ENCODE results near the gene NSG2.
"Not testable (repeated sequence)": the region's sequence is repeated elsewhere in the genome, so short reads cannot be mapped to it uniquely, and the experiment has no call there.

Gene NSG2

DNA sequence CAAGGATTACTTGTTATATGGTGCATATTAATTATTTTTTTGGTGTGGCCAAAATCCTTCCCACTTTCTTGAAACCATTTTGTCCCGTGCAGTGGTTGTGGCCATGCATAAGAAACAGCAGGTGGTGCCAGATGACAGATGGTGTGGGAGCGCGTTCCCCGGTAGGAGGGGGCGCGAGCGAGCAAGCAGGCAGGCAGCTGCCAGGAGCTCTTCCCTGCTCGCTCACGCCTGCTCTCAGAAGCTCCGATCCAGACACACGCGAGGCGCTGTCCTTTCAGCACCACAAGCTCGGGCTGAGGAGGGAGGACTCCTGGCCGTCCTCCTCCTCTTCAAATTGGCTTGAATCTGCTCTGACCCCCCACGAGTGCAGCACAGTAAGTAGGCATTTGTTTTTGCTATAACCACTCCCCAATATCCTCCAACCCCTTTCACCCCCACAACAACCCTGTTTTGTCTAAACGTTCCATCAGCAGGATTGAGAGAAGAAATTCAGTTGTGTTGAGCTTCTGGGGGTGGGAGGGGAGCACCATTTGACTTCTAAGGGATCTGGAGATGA lies at the start of gene NSG2:
TSS of gene NSG2 (plus strand) at position 237 of the 556 bp plus-strand sequence. CDS start 1,050 bp downstream, outside the sequence.
- peak; percentile 29 for DNase-seq (ENCODE audit: low read depth)

DNA sequence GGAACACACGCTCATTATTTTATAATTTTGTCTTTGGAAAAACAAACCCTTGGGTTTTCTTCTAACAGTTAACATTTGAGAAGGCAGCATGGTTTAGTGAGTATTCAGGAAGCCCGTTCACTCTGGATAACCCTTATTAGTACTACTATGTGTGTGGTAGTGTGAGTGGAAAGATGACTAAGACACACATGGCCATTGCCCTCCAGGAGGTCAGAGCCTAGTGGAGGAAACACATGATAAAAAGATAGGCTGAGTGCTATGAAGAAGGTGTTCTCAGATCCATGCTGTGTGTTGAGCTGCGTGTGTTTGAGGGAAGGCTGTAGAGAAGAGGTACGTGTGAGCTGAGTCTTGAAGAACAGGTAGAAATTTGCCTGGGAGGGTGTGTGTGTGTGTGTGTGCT lies 48.2 kb upstream of the NSG2 start:
- no peak for DNase-seq (ENCODE audit: low read depth)

DNA sequence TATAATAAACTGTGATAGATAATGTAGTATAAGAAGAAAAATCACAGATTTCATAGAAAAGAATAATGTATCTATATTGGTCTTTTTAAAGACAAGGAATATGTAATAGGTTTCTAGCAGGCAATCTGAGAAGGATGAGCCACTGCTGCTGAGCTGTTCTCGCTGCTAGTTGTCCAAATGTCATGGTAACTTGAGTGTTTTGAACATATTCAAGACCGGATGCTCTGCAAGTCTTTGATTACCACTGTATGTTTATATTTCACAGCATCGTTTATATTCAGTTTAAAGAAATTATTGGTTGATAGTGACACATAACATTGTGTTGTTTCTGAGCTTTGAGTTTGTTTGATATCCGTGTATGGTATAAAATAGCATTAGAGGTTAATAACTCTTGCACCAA lies 47.0 kb upstream of the NSG2 start:
- no peak for DNase-seq (ENCODE audit: low read depth)

DNA sequence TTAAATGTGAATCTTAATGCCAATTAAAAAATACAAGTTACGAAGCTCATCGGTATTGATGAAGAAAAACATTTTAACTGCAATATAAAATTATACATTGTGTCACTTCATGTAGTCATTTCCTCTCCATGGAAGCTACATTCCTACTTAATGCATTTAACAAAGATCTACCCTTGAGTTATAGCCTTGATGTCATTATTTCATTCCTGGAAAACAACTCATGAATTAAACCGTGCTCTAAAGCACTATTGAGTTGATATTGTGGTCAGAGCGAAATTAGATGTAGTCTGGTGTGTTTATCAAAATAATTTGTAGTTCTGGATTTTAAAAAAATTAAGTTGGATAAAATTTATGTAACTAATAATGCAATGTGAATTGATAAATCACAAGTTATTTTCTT lies 45.4 kb upstream of the NSG2 start:
- no peak for DNase-seq (ENCODE audit: low read depth)

DNA sequence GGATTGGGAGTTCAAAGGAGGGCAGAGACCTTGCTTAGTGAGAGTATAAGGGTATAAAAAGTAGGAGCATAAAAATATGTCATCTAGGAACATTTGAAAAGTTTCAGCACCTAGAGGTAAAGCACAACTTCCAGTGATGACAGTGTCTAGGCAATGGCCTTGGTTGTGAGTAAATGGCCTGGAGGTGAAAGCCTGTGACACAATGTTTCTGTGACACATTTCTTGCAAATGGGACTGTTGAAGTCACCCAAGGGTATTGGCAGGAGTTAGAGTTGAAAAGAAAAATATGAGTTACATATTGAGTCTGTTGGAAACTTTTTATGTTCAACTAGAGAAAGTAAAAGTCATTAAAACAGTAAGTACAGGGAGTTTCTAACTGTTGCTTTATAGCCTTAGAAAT lies 41.7 kb upstream of the NSG2 start:
- no peak for DNase-seq (ENCODE audit: low read depth)

DNA sequence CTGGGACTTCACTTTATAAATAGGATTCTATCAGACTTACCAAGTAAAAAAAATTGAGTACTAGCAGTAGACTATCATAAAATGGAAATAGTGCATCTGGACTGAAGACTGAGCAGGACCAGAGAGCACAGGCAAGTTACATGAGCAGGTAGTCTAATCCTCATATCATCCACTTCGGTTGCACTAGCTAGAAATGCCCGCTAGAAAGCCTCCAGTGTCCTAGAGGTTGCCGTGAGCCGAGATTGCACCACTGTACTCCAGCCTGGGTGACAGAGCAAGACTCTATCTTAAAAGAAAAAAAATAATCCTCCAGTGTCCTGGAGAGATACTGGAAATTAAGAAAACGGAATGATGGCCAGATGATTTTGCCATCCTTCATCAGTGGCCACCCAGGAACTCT lies 36.6 kb upstream of the NSG2 start:
- no peak for DNase-seq (ENCODE audit: low read depth)

DNA sequence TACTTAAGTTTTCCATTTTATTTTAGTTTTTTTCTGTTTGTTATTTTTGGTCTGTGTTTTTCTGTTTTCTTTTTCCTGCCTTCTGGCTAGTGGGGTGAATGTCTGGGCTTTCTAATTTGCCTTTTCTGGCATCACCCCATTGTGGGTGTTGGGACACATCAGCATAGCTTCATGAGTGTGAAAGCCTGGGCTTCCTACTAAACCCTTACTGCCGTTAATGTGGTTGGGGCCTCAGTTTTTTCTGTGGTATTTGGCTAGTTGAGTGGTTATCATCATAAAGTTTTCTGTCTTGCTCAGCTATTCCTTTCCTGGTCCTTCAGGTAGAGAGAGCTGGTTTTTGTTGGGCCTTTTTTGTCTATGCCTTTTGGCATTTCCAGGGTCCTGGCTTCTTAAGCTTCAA lies 35.1 kb upstream of the NSG2 start:
- DNase-seq (ENCODE audit: low read depth): no peak

DNA sequence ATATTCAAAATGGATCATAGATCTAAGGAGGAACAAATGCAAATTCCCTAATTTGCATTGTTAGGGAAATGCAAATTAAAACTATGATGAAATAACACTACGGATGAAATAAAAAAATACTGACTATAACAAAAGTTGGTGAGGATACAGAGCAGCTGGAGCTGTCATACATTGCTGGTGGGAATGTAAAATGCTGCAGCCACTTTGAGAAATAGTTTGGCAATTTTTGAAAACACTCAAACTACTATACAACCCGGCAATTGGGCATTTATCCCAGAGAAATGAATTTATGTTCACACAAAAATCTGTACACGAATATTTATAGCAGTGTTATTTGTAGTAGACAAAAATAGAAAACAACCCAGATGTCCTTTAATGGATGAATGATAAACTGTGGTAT lies 34.1 kb upstream of the NSG2 start:
- no peak for DNase-seq (ENCODE audit: low read depth)

DNA sequence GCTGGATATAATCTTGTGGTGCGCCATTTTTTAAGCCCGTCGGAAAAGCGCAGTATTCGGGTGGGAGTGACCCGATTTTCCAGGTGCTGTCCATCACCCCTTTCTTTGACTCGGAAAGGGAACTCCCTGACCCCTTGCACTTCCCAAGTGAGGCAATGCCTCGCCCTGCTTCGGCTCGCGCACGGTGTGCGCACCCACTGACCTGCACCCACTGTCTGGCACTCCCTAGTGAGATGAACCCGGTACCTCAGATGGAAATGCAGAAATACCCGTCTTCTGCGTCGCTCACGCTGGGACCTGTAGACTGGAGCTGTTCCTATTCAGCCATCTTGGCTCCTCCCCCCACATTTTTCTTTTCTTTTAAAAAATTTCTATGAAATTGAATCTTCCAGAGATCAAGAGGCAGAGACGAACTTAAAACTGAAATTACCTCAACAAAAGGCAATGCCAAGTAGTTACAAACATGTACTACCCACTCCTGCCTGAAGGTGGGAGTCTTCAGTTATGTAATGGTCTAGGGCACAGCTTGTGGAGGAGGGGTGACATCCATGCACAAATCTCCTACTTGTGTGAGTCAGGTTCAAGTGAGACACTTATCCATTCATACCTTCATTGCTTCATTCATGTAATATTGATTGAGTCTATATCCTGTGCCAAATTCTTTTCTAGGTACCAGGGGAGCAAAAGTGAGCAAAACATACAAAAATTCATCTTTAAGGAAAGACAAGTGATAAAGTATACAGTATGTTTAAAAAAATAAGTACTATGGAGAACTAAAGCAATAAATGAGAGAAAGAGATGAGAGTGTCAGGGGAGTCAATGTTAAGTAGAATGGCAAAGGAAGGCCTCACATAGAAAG lies 25.2 kb upstream of the NSG2 start:
- not testable (repeated sequence) for DNase-seq (ENCODE audit: low read depth)

DNA sequence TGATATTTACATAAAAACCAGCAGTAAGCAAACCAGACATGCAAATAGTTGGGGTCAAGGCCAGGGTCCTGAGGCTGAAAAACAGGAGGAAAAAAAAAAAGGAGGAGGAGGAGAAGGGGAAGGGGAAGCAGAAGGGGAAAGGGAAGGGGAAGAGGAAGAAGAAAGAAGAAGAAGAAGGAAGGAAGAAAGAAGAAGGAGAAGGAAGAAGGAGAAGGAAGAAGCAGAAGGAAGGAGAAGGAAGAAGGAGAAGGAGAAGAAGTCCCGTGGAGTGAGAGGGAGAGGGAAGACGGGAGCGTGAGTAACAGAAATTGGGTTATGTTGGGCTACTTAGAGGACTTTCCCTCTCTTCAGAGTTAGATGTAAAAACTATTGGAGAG lies 24.6 kb upstream of the NSG2 start:
- DNase-seq (ENCODE audit: low read depth): no peak

DNA sequence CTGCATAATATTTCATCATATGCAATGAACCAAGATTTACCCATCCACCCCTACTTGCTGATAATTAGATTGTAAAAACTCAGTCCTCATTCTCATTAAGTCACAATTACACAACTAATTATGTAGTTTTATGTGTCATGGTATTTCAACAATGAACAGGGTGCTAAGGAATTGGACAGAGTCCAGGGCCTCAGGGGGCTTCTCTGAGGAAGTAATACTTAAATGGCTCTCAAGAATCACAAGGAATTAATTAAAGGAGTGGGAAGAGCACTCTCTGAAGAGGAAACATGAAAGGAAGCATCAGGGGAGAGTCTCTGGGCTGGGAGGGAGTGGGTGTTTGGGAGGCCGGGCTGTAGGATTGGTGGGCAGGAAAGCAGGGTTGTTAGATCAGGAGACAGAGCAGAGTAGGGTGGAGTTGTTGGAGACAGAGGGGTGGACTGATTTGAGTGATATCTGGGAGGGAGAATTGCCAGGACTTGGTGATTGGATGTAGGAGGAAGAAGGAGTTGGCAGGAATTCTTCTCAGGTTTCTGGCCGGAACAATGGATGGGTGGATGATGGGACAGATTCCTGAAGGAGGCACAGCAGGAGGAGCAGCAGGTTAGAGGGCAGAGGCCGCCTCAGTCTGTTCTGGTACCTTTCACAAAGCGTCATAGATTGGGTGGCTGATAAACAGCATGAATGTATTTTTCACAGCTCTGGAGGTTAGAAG lies 23.0 kb upstream of the NSG2 start:
- DNase-seq (ENCODE audit: low read depth): no peak

DNA sequence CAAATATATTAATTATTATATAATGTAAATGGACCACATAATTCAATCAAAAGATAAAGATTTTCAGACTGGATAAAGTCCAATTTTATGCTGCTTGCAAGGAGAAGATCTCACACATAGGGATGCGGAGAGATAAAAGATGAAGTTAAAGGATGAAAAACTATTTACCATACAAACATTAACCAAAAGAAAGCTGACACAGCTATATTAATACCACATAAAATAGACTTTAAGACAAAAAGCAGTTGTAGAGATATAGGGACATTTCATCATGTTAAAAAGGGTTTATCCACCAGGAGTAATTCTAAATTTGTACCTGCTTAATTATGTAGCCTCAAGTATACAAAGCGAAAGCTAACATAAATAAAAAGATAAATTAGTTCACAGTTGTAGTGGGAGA lies 15.2 kb upstream of the NSG2 start:
- DNase-seq (ENCODE audit: low read depth): no peak

DNA sequence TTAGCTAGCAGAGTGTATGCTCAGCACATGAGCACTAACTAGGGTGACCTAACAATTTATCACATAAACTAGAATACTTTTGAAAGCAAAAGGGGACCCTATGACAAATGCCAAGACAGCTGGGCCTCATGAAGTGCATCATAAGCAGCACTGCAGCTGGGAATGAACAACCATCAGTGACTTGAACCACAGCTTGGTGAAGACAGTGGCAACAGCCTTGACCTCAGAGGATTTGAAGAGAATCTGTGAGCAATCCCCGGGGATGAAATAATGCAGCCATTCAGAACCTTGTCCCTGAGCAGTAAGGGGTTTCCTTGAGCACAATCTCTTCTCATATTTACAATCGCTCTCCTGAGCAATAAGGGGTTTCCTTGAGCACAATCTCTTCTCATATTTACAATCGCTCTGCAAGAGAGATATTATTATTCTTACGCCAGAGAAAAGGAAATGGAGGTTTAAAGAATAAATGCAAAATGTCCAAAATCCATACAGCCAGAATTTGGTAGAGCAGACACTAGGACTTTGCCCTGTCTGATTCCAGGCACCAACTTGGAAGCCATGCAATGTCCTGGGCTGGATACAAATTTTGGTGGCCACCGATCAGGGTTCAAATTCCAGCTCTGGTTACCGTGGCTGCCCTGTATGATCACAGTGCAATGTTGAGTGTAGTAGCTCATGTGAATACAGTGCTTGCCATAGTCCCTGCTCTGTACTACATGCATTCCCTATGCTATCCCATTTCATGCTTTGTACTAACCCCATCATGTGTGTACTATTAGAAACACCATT lies 846 bp upstream of the NSG2 start:
- DNase-seq (ENCODE audit: low read depth): no peak

DNA sequence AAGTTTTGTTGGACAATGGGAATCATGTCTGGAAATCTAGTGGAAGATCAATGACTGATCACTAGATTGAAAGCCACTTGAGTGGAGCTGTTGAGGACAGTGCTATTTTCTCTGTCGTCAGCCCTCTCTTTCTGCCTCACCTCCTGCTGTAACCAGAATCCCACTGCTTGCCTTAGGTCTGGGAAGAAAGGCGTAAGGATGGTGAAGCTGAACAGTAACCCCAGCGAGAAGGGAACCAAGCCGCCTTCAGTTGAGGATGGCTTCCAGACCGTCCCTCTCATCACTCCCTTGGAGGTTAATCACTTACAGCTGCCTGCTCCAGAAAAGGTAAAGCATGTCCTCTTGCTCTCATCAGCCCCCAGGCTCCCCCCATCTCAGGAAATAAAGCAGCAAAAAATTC lies 1.1 kb downstream of the NSG2 start:
- DNase-seq (ENCODE audit: low read depth): no peak

DNA sequence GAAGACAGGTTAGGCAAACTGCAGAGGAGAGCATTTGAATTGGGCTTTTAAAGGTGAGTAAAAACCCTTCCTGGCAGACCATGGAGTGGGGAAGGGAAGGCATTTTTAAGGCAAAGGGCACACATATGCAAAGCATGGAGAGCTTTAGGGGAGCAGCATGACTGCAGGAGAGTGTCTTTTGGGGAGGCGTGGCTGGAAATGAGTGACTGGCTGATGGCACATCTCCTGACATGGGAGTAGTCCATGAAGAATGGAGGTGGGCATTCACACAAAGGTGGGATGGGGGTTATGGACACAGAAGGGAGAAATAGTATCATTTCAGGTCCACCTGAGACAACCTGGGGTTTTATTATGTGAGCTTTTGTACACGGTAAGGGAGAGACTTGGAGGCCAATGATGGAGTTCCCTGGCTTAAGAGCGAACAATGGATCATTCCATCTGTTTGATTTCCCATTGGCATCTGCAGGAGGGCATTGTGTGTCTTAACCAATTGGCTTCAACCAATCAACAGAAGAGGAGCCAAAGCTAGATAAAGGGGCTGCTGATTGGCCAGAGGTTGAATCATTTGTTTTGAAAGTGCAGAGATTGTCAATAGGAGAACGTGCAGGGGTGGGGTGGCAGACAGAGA lies 2.1 kb downstream of the NSG2 start:
- no peak for DNase-seq (ENCODE audit: low read depth)

DNA sequence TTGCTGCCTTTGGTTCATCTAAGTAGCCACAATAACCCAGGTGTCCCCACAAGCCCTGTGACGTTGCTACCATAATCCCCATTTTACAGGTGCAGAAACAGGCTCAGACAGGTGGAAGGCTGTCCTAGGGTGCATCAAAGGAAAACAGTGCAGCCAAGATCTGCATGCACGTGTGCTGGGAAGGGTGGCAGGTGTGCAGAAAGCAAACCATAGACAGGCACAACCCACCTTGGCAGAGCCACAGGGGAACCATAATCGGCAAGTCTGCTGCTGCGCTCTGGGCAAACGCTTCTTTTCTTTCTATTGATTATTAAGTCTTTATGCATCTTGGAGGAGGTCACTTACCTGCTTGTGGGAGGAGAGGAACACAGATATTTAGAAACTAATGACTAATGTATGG lies 7.1 kb downstream of the NSG2 start:
- no peak for DNase-seq (ENCODE audit: low read depth)

DNA sequence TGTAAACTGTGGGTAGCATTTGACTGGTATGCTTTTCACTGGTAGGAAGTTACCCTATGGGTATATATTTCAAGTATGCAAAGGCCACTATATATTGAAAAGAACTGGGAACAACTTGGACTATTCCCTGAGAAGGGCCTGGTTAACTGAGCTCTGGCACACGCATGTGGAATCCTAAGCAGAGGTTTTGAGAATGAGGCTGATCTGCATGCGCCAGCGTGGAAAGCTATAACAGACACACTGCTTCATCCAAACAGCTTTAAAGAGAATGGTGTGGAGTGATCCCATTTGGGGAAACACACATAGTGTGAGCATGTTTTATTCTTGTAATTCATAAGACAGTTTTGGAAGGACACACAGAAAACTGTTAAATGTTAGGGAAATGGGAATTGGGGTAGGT lies 8.4 kb downstream of the NSG2 start:
- DNase-seq (ENCODE audit: low read depth): no peak

DNA sequence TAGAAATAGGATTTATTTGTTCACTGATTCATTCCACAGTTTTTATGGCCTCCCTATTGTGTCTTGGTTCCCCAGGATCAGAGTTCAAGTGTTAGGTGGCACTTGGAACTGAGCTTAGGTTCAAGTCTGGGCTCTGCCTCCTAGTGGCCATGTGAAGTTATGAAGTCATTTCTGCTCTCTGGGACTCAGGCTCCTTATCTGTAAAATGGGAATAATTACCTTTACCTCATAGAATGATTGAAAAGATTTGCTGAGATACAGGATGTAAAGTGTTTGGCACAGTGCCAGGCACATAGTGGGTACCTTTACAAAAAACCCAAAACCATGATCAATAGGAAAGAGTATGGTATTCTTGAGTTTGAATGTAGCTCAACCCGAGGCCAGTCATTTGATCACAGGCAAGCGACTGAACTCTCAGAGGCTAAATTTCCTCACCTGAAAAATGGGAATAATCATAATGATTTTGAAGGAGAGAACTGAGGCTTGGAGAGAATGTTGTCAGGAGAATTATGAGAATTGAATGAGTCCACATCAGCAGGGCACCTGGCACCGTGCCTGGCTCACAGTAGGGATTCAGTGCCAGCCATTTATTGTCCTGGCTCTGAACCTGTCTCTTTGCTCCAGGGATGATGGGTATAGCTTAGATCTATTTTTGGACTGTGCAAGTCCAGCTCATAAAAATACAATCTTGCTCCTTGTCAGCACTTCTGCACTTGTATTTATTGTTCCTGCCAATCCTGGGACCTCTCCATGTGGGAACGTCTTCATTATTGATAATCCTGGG lies 10.8 kb downstream of the NSG2 start:
- DNase-seq (ENCODE audit: low read depth): no peak

DNA sequence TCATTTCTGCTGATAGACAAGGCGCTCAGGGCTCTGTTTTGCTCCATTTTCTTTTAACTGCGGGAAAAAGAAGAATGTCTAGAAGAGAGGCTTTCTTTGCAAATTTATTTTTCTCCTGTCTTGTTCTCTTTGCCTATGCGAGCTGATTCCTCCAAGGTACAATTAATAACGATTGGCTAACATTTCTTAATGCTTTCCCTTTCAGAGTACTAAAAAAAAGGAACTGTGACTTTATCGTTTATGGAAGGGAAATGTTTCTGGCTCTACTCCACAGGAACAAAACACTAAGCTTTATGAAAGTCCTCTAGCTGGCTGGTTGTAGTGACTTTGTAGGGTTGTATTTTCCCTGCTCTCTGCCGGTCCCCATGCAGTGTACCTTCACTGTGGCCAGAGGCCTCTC lies 11.7 kb downstream of the NSG2 start:
- no peak for DNase-seq (ENCODE audit: low read depth)

DNA sequence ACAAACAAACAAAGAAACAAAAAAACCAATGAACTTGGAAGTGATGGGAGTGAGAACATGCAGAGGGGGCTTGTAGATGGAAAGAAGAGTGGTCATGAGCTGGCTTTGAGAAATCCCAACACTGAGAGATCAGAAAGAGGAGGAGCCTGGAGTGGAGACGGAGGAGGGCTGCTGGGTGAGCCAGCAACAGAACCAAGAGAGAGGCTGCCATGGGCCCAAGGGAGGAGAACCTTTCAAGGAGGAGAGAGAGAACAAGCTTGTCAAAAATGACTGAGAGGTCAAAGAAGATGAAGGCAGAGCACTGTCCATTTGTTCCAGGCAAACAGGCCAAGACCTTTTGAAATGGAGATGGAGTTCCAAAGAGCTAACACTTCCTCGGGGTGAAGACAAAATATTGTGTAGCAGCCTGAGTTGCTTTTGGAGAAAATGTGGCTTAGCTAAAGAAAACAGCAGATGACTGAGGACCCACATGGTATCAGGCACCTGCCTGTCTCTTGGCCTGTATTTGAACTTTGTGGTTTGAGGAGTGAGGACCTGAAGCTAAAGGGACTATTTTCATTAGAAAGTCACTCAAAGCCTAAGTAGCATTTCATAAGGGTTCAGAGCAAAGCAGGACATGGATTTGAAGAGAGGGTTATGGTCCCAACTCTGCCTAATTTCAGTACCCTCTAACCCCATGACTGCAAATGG lies 13.1 kb downstream of the NSG2 start:
- no peak for DNase-seq (ENCODE audit: low read depth)

DNA sequence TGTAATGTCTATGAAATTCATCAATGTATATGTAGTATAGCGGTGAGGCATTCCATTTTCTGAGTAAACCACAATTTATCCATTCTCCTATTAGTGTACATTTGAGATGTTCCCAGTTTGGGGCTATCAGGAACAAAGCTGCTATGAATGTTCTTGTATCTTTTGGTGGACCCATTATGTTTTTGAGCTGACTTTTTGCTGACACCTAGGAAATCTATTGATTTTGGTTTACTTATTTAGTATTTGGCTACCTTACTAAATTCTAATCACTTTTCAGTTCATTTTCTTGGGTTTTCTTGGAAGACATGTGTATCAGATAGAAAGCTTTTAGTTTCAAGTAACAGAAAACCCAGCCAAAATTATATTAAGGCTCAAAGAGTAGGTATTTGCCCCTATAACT lies 13.7 kb downstream of the NSG2 start:
- DNase-seq (ENCODE audit: low read depth): no peak
